HTR-8/SVneo (cell line): Measurements from ENCODE around the gene MTPN.

Experiments
- DNase-seq: peaks from one replicate; pipeline ENCODE4 v3.0.0; 2011; ENCODE audit warnings: low spot score, mixed read lengths; ENCODE audit not compliant: insufficient read length
- FAIRE-seq: peaks from 2 replicates; lab custom pipeline; 2011; peaks lifted over from hg19 to GRCh38; lab: Jason Lieb, UNC

Gene MTPN, protein sequence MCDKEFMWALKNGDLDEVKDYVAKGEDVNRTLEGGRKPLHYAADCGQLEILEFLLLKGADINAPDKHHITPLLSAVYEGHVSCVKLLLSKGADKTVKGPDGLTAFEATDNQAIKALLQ

DNA sequence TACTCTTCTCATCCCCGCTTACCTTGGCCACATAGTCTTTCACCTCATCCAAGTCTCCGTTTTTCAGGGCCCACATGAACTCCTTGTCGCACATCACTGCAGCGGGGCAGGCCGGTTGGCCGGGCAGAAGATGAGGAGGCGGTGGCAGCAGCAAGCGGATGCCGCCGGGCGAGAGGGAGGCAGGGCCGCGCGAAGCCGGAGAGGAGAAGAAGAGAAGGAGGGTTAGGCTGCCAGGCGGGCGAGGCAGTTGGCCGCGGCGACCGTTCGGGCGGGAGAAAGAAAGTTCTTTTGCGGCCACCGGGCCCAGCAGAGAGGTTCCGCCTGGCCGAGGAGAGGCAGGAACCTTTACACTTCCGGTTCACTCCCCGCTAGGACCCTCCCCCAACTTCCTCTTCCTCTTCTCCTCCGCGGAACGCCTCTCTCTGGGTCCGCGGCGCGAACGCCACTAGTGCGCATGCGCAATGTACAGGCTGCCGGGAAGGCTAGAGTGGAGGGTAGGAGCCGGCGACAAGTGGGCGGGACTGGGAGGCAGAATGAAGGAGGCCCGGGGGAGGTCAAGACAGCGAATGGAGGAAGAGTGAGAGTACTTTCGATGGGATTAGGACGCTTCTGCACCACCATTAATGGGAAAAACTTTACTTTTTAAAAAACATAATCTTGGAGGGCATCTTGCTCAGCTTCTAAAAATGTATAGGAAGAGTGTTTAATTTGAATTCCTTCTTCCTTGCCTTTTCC is at the start of gene MTPN:
MTPN (minus strand) TSS at position 353 of the 735 bp plus-strand sequence; CDS start at position 94, 259 bp downstream.
- peak; percentile 89 for FAIRE-seq
- DNase-seq, result peak; percentile 91

DNA sequence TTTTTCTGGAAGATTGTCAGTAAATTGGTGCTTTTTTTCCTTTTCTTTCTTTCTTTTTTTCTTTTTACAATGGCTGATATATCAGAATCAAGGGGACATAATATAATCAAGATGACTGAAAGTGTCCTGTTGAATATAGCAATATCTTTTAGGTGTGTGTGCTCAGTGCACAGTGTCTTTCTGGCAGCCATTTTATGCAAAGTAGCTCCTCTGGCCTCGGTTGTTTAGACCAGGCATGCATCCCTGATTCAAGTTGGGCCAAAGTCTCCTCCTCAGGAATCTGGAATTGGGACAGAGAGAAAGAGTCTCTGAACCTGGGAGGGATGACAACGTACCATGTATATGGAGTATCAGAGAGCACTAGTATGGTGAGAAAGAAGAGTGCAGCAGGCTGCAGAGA is 49.0 kb upstream of the MTPN start:
- no peak for DNase-seq
- FAIRE-seq, result no peak

DNA sequence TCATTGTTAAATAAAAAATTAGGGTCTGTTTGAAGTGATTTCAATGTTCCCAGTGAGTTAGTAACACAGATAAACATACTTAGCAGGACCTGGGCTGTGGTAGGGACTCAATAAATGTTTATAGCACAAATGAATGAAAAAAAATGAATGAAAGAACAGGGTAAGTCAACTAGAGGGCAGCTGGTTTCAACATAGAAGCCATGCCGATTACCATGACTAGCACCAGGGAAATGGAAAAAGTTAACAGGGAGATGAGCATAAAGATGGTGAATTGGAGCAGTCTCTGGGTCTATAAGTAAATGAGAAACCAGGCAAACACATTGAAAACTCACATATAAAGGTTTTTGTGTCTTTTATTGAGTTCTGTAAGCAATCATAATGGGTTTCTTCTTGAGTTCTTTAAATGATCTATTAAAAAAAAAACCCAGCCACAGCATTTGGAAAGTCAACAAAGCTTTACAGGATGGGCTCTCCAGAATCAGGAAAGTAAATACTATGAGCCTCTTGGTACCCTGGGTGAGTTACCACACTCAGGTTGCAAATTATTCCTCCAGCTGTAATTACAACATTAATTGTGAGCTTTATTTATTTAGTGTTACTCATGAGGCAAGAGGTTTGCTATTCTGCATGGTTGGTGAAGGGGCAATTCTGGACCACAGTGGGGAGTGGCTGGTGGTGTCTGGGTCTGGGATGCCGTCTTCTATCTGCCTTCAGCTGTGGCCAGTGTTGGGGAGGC is 46.1 kb upstream of the MTPN start:
- no peak for DNase-seq

DNA sequence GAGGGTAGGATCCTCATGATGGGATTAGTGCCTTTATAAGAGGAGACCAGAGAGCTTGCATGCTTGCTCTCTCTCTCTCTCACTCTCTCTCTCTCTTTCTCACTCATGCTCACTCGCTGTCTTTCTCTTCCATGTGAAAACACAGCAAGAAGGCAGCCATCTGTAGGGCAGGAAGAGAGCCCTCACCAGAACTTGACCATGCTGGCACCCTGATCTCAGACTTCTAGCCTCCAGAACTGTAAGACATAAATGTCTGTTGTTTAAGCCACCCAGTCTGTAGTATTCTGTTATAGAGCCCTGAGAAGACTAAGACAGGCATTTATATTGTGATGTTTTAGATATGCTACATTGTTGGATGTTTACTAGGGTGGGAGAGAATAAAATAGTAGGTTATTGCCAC is 43.4 kb upstream of the MTPN start:
- FAIRE-seq (no peak), DNase-seq (no peak)

More for the DNA sequence above, 46.1 kb upstream of the MTPN start:
- no peak for FAIRE-seq

DNA sequence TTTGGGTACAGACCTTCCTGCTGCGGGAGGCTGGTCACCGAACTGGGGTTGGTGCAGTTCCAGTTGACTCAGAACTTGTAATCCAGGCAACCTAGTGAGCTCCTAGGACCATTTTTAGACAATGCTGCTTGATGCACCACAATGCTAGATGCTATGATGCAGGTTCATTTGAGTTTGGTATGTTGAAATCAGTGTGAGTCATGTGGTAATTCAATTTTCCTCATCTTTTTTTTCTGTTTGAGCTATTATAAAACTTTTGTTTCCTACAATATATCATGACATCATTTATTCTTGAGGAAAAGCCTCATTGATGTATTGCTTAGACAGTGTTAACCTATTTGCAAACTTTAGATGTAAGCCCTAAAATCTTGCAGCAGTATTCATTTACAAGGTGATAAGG is 40.9 kb upstream of the MTPN start:
- FAIRE-seq, result no peak
- no peak for DNase-seq

DNA sequence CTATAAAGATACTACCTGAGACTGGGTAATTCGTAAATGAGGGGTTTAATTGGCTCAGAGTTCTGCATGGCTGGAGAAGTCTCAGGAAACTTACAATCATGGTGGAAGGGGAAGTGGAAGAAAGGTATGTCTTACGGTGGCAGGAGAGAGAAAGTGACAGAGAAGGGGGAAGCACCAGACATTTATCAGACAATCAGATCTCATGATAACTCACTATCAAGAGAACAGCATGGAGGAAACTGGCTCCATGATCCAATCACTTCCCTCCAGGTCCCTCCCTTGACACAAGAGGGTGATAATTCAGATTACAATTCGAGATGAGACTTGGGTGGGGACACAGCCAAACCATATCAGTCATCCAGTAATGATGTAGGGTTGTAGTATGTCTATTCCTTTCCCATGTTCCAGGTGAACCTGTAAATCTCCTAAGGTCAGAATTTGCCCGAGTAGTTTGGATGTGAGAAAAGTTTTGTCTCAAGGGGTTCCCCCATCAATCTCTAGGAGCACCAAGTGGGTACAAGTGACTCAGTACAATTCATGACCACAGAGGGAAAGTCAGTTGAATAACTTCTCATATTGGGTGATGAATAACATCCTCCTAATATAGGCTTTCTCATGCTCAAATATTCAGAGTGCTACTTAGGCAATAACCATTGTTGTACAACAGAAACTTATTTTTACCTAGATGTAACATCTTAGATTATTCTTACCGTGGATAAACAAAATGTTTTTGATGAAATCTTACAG is 39.7 kb upstream of the MTPN start:
- no peak for DNase-seq
- no peak for FAIRE-seq

DNA sequence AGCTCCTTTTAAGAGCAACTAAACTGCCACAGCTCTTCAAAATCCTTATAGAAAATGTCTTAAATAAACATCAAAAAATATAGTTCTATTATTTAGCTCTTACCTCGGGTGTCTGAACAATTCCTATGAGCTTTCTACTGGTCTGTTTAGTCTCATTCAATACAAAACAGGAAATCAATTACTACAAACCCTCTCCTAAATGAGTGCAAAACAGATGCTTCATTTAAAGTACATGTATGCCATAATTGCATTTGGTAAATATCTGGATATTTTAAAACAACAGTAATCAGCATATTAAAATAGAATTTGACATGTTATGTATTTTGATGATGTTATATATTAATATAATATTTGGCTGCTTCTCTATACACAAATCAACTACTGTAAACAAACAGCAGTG is 38.5 kb upstream of the MTPN start:
- FAIRE-seq, result no peak

DNA sequence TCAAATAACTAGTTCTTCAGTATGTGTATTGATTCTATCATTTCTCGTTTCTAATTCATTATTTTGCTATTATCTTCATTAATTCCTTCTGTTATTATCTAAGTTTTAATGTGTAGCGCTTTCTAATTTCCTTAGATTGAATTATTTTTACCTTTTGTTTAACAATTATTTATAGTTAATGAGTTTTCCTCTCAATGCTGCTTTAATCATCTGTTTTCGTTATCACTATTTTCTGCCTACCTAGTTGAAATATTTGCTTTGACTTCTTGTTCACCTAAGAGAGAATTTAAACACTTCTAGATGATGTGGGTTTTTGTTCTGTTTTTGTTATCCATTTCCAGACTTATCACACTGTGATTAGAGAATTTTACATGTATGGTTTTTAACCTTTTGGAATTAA is 37.5 kb upstream of the MTPN start:
- no peak for FAIRE-seq
- no peak for DNase-seq

More for the DNA sequence above, 38.5 kb upstream of the MTPN start:
- DNase-seq, result no peak

DNA sequence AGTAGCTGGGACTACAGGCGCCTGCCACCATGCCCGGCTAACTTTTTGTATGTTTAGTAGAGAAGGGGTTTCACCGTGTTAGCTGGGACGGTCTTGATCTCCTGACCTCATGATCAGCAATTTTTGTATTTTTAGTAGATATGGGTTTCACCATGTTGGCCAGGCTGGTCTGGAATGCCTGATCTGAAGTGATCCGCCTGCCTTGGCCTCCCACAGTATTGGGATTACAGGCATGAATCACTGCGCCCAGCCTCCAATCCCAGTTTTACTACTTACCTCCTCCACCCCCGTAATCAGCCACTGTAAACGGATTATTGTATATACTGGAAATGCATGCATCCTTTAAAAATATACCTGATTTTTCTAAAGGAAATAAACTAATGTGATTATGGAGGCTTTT is 35.1 kb upstream of the MTPN start:
- no peak for FAIRE-seq
- DNase-seq, result no peak

DNA sequence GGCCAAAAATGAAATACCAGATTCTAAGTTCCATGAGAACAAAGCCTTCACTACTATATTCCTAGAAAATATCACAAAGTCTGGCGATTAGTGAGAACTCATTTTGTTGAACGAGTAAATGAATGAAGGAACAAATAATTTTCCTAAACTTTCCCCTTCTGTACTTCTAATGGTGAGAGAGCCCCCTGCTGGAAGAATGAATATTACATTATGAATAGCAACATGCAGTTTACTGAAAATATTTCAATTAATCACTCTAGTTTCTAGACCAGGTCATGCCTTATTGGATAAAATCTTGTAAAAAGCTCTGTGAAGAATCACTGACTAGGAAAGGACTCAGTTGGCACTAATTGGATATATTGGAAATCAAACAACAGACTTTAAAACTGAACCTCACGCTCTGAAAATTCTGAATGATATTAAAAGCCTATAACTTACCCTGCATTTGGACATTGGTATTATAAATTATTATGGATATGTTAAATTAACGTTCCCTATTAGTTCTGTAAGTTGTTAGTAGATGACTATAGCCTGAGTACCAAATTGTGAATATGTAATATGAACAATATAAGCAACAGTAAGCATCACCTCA is 32.4 kb upstream of the MTPN start:
- no peak for FAIRE-seq
- peak; percentile 12 for DNase-seq

DNA sequence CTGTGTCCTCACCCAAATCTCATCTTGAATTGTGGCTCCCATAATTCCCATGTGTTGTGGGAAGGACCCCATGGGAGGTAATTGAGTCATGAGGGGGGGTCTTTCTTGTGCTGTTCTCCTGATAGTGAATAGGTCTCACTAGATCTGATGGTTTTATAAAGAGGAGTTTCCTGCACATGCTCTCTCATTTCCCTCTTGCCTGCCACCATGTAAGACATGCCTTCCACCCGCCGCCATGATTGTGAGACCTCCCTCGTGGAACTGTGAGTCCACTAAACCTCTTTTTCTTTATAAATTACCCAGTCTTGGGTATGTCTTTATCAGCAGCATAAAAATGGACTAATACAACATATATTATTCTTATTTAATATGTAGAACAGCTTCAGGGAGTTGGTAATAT is 29.0 kb upstream of the MTPN start:
- no peak for DNase-seq
- FAIRE-seq, result no peak

DNA sequence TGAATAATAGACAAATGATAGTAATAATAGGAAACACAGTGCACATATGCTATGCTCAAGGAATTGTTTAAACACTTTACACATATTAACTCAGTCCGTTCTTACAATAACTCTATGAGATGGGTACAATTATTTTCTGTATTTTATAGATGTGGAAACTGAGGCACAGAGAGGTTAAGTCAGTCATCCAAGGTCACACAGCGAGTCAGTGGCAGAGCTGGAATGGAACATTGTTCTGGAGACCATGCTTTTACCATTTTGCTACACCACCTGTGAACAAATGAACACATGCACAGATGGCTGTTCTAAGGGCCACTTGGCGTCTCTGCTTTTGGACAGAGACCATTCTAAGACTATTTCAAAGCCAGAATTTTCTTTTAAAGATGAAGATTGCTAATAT is 26.9 kb upstream of the MTPN start:
- FAIRE-seq, result no peak
- no peak for DNase-seq

DNA sequence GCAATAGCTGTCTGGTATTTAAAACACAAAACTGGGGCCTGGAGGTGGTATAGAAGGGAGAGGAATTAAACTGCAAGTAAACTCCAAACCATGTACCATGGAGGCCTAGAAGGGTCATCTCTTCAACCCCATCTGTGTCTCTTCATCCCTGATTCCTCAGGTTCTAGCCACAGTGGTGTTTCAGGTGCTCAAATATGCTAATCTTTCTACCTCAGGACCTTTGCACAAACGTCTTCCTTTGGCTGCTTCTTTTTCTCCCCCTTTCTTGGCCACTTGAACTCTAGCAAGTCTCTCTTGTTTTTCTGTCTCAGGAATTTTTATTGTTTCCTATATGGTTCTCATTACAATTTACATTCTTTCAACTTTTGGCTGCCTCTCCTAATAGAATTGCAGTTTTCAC is 25.6 kb upstream of the MTPN start:
- DNase-seq, result no peak
- no peak for FAIRE-seq

DNA sequence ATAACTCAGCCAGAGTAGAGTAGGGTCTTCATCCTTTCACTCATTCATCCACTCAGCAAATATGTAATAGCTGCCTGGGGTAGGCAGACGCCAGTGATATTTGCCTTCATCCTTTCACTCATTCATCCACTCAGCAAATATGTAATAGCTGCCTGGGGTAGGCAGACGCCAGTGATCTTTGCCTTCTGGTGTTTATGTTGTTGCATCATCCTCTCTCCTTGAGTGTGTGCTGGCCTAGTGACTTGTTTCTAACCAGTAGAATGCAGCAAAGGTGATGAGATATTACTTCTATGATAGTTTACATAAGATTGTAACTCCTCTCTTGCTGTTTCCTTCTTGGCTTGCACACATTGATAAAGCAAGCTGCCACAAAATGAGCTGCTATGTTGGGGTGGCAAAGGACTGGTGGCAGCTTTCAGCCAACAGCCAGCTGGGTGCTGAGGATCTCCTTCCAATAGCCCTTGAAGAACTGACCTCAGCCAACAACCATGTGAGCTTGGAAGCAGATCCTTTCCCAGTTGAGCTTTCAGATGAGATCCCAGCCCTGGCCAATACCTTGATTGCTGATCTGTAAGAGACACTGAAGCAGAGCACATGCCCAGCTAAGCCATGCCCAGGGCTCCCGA is 23.2 kb upstream of the MTPN start:
- FAIRE-seq, result no peak
- no peak for DNase-seq

DNA sequence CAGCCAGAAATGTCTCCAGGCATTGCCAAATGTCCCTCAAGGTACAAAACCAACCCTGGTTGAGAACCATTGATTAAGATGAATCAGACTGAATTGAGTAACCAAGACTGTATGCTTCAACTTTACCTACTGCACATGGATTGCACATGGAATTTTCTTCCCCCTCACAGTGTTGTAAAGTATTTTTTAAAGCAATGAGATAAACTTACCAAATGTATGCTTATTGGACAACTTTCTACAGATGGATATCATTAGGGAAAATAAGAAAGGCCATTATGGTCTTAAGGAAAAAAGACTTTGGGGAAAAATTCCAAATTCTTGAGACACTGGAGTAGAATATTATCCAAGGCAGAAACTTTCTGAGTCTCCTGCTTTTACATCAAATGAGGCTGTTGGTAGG is 20.9 kb upstream of the MTPN start:
- no peak for FAIRE-seq
- no peak for DNase-seq

DNA sequence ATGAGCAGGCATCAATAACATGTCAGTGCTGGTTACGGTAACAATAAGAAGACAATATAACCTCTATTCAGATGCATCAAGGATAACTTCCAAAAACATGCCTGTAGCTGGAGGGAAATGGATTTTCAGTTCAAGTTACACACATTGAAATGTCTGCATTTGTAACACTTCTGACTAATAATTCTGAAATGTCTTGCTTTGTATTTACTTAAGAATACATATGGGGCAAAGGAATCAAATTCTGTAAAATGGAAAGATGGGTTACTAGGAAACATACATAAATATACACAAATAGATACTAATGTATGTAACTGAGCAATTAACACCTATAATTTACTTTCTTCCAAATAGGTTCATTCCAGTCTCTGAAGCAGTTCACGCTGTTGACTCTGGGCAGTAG is 18.6 kb upstream of the MTPN start:
- no peak for FAIRE-seq
- DNase-seq, result no peak

DNA sequence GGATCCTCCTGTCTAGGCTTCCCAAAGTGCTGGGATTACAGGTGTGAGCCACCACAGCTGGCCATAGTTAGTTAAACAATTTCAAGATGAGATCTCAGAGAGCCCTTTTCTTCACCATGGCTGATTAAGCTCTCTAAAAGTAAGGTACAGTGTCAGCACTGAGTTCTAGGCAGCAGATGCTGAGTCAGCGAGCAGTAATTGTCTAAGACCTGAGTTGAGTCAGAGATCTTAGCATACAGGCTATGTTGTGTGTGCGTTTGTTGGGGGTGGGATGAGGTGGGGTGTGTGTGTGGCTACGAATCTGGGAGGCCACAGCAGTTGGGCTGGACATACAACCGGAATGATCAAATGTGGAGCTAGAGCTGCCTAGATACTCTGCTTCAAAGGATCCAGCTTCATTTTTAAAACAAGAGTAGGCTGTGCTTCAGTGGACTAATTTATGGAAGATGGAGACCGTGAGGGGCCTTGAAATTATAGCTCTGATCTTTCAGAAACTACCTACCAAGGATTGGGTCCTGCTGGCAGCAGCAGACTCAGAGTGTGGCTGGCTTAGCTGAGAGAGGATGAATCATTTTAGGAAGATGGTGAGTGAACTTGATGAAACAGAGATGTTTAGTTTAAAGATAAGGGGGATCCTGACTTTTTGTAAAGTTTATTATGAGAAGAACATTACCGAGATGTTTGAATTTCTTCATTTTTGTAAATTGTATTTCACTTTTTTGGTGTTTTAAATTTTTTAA is 17.5 kb upstream of the MTPN start:
- no peak for FAIRE-seq
- no peak for DNase-seq

DNA sequence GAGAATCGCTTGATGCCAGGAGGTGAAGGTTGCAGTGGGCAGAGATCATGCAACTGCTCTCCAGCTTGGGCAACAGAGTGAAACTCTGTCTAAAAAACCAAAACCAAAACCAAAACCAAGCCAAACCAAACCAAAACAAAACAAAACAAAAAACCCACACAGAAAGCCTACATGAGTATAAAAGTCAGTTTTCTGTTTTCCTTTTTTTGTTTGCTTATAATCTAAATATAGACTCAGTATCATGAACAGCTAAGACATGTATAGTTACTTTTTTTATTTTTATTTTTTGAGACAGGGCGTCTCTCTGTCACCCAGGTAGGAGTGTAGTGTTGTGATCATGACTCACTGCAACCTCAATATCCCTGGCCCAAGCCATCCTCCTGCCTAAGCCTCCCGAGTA is 16.8 kb upstream of the MTPN start:
- DNase-seq (no peak), FAIRE-seq (no peak)

DNA sequence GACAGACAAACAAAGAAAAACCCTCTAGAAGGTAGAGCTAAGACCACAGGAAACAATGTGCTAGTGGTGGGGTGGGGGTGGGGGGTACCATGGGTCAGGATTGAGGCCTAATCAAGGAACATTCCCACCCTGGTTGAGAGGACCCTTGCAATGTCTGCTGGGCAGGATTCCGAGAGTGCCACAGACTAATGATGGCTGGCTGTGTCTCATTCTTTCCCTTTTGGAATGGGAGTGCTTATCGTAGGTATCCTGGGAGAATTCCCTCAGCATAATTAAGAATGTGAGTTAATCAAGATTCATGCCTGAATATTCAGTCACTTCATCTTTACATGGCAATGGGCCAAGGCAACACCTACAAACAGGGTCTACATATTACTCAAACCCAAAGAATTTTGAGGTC is 14.7 kb upstream of the MTPN start:
- DNase-seq (no peak), FAIRE-seq (no peak)
